ENCODE results near the gene CD2AP. TPM values are rescaled to one million over a fixed set of nuclear protein-coding genes. Genes with fewer than 3 reads are reported as not detected.

The CD2AP gene
- total RNA-seq, 1 donor from 2014 or later, result 16.2 TPM

DNA sequence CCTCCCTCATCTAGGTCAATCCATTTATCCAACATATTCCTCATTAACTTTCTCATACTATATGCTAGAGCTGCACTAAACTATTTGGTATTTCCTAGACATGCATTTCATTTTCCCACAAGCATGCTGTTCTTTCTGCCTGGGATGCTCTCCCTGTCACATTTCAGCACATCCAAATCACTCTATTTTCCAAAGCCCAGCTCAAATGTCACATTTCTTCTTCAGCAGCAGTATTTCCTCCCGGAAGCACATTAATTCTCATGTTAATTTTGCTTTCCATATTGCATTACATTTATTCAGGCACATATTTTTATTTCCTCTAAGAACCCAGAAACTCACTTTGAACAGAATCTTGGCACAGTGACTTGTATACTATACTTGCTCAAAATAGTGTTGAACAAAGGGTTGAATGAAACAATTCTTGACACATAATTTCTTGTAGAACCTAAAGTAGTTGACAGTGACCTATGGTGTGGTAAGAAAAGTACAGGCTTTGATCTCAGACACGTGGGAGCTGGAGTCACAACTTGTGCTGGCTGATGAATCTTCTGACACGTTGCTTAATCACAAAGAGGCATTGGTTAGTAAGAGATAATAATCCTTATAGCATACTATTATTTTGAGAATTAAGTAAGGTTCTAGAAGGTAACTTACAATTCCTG, 30.8 kb upstream of the CD2AP start:
- Mint-ChIP-seq H3K27ac (ENCODE audit: unreplicated experiment) (peak overlapping the region; percentile 2), H3K27me3 (ENCODE audit: low read depth) (no peaks in the 10 kb centered on the region), H3K4me1 (ENCODE audit: low read depth) (peaks cover 4% of the 10 kb centered on the region), H3K36me3 (ENCODE audit: low read depth) (no peaks in the 10 kb centered on the region), H3K4me3 (ENCODE audit: unreplicated experiment) (no peak overlapping the region), H3K9me3 (ENCODE audit: low read depth) (no peaks in the 10 kb centered on the region)
- no peak for DNase-seq (ENCODE audit: low spot score)
- TF ChIP-seq, protein P1, sequence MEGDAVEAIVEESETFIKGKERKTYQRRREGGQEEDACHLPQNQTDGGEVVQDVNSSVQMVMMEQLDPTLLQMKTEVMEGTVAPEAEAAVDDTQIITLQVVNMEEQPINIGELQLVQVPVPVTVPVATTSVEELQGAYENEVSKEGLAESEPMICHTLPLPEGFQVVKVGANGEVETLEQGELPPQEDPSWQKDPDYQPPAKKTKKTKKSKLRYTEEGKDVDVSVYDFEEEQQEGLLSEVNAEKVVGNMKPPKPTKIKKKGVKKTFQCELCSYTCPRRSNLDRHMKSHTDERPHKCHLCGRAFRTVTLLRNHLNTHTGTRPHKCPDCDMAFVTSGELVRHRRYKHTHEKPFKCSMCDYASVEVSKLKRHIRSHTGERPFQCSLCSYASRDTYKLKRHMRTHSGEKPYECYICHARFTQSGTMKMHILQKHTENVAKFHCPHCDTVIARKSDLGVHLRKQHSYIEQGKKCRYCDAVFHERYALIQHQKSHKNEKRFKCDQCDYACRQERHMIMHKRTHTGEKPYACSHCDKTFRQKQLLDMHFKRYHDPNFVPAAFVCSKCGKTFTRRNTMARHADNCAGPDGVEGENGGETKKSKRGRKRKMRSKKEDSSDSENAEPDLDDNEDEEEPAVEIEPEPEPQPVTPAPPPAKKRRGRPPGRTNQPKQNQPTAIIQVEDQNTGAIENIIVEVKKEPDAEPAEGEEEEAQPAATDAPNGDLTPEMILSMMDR (IDR thresholded peaks at IDR 0.05), result no peak

DNA sequence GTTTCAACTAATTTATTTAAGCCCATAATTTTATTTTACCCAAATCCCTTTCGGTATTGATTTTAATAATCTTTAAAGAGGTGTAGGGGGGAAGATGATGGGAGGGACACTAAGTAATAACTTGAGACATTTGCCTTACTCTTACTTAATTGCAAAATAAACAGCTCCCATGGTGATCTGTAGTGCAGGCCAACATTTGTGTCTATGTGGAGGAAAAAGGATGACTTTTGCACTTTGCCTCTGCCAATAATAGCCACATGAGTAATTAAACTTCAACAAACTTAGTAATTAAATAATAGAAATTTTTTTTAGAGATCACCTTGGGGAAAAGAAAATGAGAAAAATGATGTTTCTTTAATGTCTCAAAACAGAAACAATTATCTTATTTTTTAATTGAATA, 29.9 kb upstream of the CD2AP start:
- no peaks in the 10 kb centered on the region for H3K36me3 Mint-ChIP-seq (ENCODE audit: low read depth)
- DNase-seq (ENCODE audit: low spot score), result no peak
- H3K9me3 Mint-ChIP-seq (ENCODE audit: low read depth), result no peaks in the 10 kb centered on the region
- no peak overlapping the region for H3K27ac Mint-ChIP-seq (ENCODE audit: unreplicated experiment)
- TF ChIP-seq, protein P1 (IDR thresholded peaks at IDR 0.05), result no peak
- H3K4me3 Mint-ChIP-seq (ENCODE audit: unreplicated experiment), result no peak overlapping the region
- H3K4me1 Mint-ChIP-seq (ENCODE audit: low read depth), result peaks cover 4% of the 10 kb centered on the region
- H3K27me3 Mint-ChIP-seq (ENCODE audit: low read depth), result no peaks in the 10 kb centered on the region

DNA sequence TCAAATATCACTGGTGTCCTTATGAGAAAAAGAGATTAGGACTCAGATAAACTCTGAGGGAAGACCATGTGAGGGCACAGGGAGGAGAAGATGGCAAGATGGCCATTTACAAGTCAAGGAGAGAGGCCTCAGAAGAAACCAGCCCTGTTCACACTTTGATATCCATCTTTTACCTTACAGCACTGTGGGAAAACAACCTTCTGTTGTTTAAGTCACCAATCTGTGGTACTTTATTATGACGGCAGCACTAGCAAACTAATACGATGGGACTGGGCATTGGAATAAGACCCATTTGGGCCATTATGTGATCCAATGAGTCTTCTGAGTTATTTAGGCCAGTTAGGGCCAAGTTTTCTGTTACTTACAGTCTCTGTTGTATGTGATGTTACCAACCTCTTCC, 26.4 kb upstream of the CD2AP start:
- peaks cover 4% of the 10 kb centered on the region for H3K4me1 Mint-ChIP-seq (ENCODE audit: low read depth)
- no peak overlapping the region for H3K27ac Mint-ChIP-seq (ENCODE audit: unreplicated experiment)
- TF ChIP-seq, protein P1 (IDR thresholded peaks at IDR 0.05), result no peak
- H3K27me3 Mint-ChIP-seq (ENCODE audit: low read depth), result no peaks in the 10 kb centered on the region
- no peak for DNase-seq (ENCODE audit: low spot score)
- no peak overlapping the region for H3K4me3 Mint-ChIP-seq (ENCODE audit: unreplicated experiment)
- no peaks in the 10 kb centered on the region for H3K9me3 Mint-ChIP-seq (ENCODE audit: low read depth)
- H3K36me3 Mint-ChIP-seq (ENCODE audit: low read depth), result no peaks in the 10 kb centered on the region

DNA sequence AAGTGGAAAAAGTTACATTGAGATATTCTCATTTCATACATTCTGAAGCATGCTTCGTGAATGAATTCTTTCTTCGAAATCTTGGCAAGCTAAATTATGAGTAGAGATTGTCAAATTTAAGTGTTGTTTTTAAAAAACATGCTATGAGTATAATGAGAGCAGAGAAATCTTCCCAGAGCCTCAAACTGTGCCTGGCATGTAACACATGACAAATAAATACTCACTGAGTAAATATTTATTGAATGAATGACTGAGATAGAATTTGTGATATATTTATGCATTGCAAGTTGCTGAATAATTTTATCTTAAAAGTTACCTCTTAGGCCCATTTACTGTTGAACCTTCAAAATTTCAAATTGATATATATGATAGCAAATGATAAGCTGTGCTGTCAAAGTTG, 24.7 kb upstream of the CD2AP start:
- H3K4me3 Mint-ChIP-seq (ENCODE audit: unreplicated experiment), result no peak overlapping the region
- H3K4me1 Mint-ChIP-seq (ENCODE audit: low read depth), result no peaks in the 10 kb centered on the region

DNA sequence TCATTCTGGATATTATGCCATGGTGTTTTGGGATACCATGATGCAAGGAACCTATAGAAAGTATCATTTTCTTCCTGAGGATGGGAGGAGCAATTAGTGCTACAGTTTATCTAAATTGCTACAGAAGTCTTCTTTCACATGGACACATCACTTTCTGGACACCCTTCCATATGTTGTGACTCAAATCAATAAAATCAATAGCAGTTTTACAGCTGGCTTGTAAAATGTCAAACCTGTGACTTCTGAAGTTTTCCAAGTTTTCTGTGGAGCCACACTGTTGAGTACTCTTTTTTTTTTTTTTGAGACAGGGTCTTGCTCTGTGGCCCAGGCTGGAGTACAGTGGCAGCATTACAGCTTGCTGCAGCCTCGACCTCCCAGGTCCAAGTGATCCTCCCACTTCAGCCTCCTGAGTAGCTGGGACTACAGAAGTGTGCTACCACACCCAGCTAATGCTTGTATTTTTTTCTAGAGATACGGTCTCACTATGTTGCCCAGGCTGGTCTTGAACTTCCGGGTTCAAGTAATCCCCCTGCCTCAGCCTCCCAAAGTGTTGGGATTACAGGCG, 24.1 kb upstream of the CD2AP start:
- no peak for DNase-seq (ENCODE audit: low spot score)
- no peak overlapping the region for H3K27ac Mint-ChIP-seq (ENCODE audit: unreplicated experiment)
- H3K4me1 Mint-ChIP-seq (ENCODE audit: low read depth), result no peaks in the 10 kb centered on the region
- H3K9me3 Mint-ChIP-seq (ENCODE audit: low read depth), result no peaks in the 10 kb centered on the region
- TF ChIP-seq, protein P1 (IDR thresholded peaks at IDR 0.05), result no peak
- H3K36me3 Mint-ChIP-seq (ENCODE audit: low read depth), result no peaks in the 10 kb centered on the region
- H3K4me3 Mint-ChIP-seq (ENCODE audit: unreplicated experiment), result no peak overlapping the region
- H3K27me3 Mint-ChIP-seq (ENCODE audit: low read depth), result no peaks in the 10 kb centered on the region

More for the DNA sequence above, 24.7 kb upstream of the CD2AP start:
- H3K27ac Mint-ChIP-seq (ENCODE audit: unreplicated experiment), result no peak overlapping the region
- H3K9me3 Mint-ChIP-seq (ENCODE audit: low read depth), result no peaks in the 10 kb centered on the region
- TF ChIP-seq, protein P1 (IDR thresholded peaks at IDR 0.05), result no peak
- H3K27me3 Mint-ChIP-seq (ENCODE audit: low read depth), result no peaks in the 10 kb centered on the region
- DNase-seq (ENCODE audit: low spot score), result no peak
- no peaks in the 10 kb centered on the region for H3K36me3 Mint-ChIP-seq (ENCODE audit: low read depth)

Data from chondrocyte (in vitro differentiated cells).